HG02759 (cell line): ENCODE results near the gene SLC19A1.

Source experiments
- ATAC-seq: cut with Tn5 transposase; IDR thresholded peaks from one replicate; pipeline ENCODE4 v1.9.1; 2021; ENCODE audit warnings: mild to moderate bottlenecking, moderate library complexity; ENCODE audit not compliant: unreplicated experiment

SLC19A1 gene

GRCh38 chr21:45472445-45473365 lies 69.5 kb downstream of the SLC19A1 start:
- no peak for ATAC-seq

- ATAC-seq: no peak
Measured at GRCh38 chr21:45471525-45472221, 70.6 kb downstream of the SLC19A1 start.

GRCh38 chr21:45470773-45471524 lies 71.3 kb downstream of the SLC19A1 start:
- ATAC-seq: no peak

- no peak for ATAC-seq
Measured at GRCh38 chr21:45470087-45470515, 72.1 kb downstream of the SLC19A1 start.

GRCh38 chr21:45469273-45470086 lies 72.8 kb downstream of the SLC19A1 start:
- no peak for ATAC-seq

GRCh38 chr21:45468971-45469272 lies 73.3 kb downstream of the SLC19A1 start:
- no peak for ATAC-seq

- no peak for ATAC-seq
Measured at GRCh38 chr21:45468051-45468970, 73.9 kb downstream of the SLC19A1 start.

GRCh38 chr21:45467221-45467779 lies 74.9 kb downstream of the SLC19A1 start:
- no peak for ATAC-seq

- ATAC-seq: no peak
Measured at GRCh38 chr21:45466330-45467220, 75.7 kb downstream of the SLC19A1 start.

GRCh38 chr21:45465611-45466329 lies 76.5 kb downstream of the SLC19A1 start:
- ATAC-seq: no peak

- no peak for ATAC-seq
Measured at GRCh38 chr21:45465105-45465504, 77.1 kb downstream of the SLC19A1 start.

GRCh38 chr21:45464309-45464708 lies 77.9 kb downstream of the SLC19A1 start:
- no peak for ATAC-seq

- no peak for ATAC-seq
Measured at GRCh38 chr21:45463871-45464270, 78.4 kb downstream of the SLC19A1 start.

- ATAC-seq: no peak
Measured at GRCh38 chr21:45461806-45462341, 80.4 kb downstream of the SLC19A1 start.

GRCh38 chr21:45461369-45461750 lies 80.9 kb downstream of the SLC19A1 start:
- no peak for ATAC-seq

- ATAC-seq: no peak
Measured at GRCh38 chr21:45460611-45461368, 81.5 kb downstream of the SLC19A1 start.
